ENCODE results near the gene TAGAP.

- TF ChIP-seq, protein P1, sequence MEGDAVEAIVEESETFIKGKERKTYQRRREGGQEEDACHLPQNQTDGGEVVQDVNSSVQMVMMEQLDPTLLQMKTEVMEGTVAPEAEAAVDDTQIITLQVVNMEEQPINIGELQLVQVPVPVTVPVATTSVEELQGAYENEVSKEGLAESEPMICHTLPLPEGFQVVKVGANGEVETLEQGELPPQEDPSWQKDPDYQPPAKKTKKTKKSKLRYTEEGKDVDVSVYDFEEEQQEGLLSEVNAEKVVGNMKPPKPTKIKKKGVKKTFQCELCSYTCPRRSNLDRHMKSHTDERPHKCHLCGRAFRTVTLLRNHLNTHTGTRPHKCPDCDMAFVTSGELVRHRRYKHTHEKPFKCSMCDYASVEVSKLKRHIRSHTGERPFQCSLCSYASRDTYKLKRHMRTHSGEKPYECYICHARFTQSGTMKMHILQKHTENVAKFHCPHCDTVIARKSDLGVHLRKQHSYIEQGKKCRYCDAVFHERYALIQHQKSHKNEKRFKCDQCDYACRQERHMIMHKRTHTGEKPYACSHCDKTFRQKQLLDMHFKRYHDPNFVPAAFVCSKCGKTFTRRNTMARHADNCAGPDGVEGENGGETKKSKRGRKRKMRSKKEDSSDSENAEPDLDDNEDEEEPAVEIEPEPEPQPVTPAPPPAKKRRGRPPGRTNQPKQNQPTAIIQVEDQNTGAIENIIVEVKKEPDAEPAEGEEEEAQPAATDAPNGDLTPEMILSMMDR (IDR thresholded peaks at IDR 0.05), result no peak
- TF ChIP-seq POLR2A (IDR thresholded peaks at IDR 0.05), result no peak
Observed at GRCh38 chr6:159083146-159083545, 38.4 kb upstream of the TAGAP start.

Data from adrenal gland (tissue), 5 donors.